ENCODE measurements around the gene DNAH5.
"Not testable (repeated sequence)": the region's sequence is repeated elsewhere in the genome, so short reads cannot be mapped to it uniquely, and the experiment has no call there.

GRCh38 chr5:13984888-13985287, 40.4 kb upstream of the DNAH5 start:
- TF ChIP-seq BHLHE40 (IDR thresholded peaks at IDR 0.05; ENCODE audit: borderline replicate concordance); SP1 (IDR thresholded peaks at IDR 0.05); CTBP1 (IDR thresholded peaks at IDR 0.05; ENCODE audit: borderline replicate concordance); ELF4 (IDR thresholded peaks at IDR 0.05); PKNOX1 (IDR thresholded peaks at IDR 0.05); FOXA1 (IDR thresholded peaks at IDR 0.05); ARNT (IDR thresholded peaks at IDR 0.05); FOXK2 (IDR thresholded peaks at IDR 0.05); FOXM1 (IDR thresholded peaks at IDR 0.05; ENCODE audit: borderline replicate concordance); SUZ12 (IDR thresholded peaks at IDR 0.05): not testable (repeated sequence)
